GM12892 (cell line): Measurements from ENCODE around the gene MED12L.

ENCODE experiments used
- POLR2AphosphoS5 ChIP-seq: IDR thresholded peaks from 2 replicates; pipeline ENCODE4 v1.6.1; 2011; ENCODE audit warnings: low read depth, low read length, control low read depth
- TAF1 ChIP-seq: IDR thresholded peaks from 2 replicates; pipeline ENCODE4 v1.6.1; 2011; ENCODE audit warnings: low read depth, mild to moderate bottlenecking, control low read depth, low read length, borderline replicate concordance

- TF ChIP-seq TAF1 (no peak), POLR2AphosphoS5 (no peak)
Measured at GRCh38 chr3:151236736-151237135, 151.3 kb downstream of the MED12L start.
